T follicular helper cell (primary cell): ENCODE measurements around the gene DNAJC19.

Experiments used
- DNase-seq: peaks from one replicate; pipeline ENCODE4 v3.0.0-alpha.2; 2020; ENCODE audit warnings: low read depth

Gene DNAJC19

GRCh38 chr3:180961087-180961486 is 28.4 kb downstream of the DNAJC19 start:
- DNase-seq, result no peak

GRCh38 chr3:180959691-180960090 is 29.8 kb downstream of the DNAJC19 start:
- no peak for DNase-seq

- no peak for DNase-seq
Observed at GRCh38 chr3:180947761-180948390, 41.7 kb downstream of the DNAJC19 start.

GRCh38 chr3:180940826-180941225 is 48.7 kb downstream of the DNAJC19 start:
- DNase-seq, result no peak

- DNase-seq, result no peak
Observed at GRCh38 chr3:180934638-180935037, 54.9 kb downstream of the DNAJC19 start.
